Measurements from ENCODE around the gene TMEM151A.

GRCh38 chr11:66332371-66333219, 40.9 kb downstream of the TMEM151A start:
- TF ChIP-seq, protein P1, sequence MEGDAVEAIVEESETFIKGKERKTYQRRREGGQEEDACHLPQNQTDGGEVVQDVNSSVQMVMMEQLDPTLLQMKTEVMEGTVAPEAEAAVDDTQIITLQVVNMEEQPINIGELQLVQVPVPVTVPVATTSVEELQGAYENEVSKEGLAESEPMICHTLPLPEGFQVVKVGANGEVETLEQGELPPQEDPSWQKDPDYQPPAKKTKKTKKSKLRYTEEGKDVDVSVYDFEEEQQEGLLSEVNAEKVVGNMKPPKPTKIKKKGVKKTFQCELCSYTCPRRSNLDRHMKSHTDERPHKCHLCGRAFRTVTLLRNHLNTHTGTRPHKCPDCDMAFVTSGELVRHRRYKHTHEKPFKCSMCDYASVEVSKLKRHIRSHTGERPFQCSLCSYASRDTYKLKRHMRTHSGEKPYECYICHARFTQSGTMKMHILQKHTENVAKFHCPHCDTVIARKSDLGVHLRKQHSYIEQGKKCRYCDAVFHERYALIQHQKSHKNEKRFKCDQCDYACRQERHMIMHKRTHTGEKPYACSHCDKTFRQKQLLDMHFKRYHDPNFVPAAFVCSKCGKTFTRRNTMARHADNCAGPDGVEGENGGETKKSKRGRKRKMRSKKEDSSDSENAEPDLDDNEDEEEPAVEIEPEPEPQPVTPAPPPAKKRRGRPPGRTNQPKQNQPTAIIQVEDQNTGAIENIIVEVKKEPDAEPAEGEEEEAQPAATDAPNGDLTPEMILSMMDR (conservative IDR thresholded peaks at IDR 0.05; ENCODE audit: low read length), result no peak
- TF ChIP-seq EZH2phosphoT487 (IDR thresholded peaks at IDR 0.05; ENCODE audit: borderline replicate concordance), result no peak
